ENCODE measurements around the gene PGA5.

PGA5 gene

GRCh38 chr11:61295596-61295926 lies 54.6 kb downstream of the PGA5 start:
- DNase-seq = no peak

- no peak for DNase-seq
These were observed 56.4 kb downstream of the PGA5 start for GRCh38 chr11:61297341-61297740.

GRCh38 chr11:61297746-61298145 lies 56.8 kb downstream of the PGA5 start:
- no peak for DNase-seq

GRCh38 chr11:61298663-61299244 lies 57.8 kb downstream of the PGA5 start:
- DNase-seq = no peak

Data from activated gamma-delta T cell (primary cell).